DOHH2 (cell line): Measurements from ENCODE around the gene TRIM59.

Source experiments
- CTCF ChIP-seq: fragments of 200-600 bp; sonication (generic); IDR thresholded peaks from one replicate; pipeline ENCODE4 v1.5.1; 2014; ENCODE audit warnings: antibody characterized with exemption, mild to moderate bottlenecking, low read depth, low read length; ENCODE audit not compliant: poor library complexity, severe bottlenecking
- EZH2phosphoT487 ChIP-seq: fragments of 200-600 bp; sonication (generic); IDR thresholded peaks from 2 replicates; pipeline ENCODE4 v1.6.1; 2017; ENCODE audit warnings: borderline replicate concordance, mild to moderate bottlenecking, antibody characterized with exemption, low read length, moderate library complexity, mixed read lengths

- no peak for TF ChIP-seq CTCF
- TF ChIP-seq EZH2phosphoT487 = no peak
Observed at GRCh38 chr3:160490166-160490565, 40.6 kb upstream of the TRIM59 start.
